ENCODE measurements around the gene PTGS2. TPM values are rescaled to one million over a fixed set of nuclear protein-coding genes. Genes with fewer than 3 reads are reported as not detected.
A peak's percentile ranks its signal among the peaks of the same experiment; 100 is the strongest.

Gene PTGS2
- polyA plus RNA-seq, 3 donors = 39.2 to 159 (median 113) TPM

- no peak overlapping the region for H3K27ac ChIP-seq (ENCODE audit: low read depth in 1 of 2, low read length in 2 of 2)
- Mint-ChIP-seq H3K9me3 (peaks cover 0 to 2% (median 0%) of the 10 kb centered on the region in 7 donors), H3K4me3 (peak overlapping the region in 1 of 2 donors; percentile 43), H3K27me3 (ENCODE audit: low read depth in 3 of 3) (peaks cover 0 to 3% (median 0%) of the 10 kb centered on the region in 3 donors), H3K36me3 (peaks cover 15 to 16% of the 10 kb centered on the region in 2 donors), H3K4me1 (peaks cover 33% of the 10 kb centered on the region), H3K27ac (no peak overlapping the region)
- peaks cover 4% of the 10 kb centered on the region for H3K79me2 ChIP-seq (ENCODE audit: insufficient read depth, low read length)
- H3K9me3 ChIP-seq (replicated peaks in 1 of 2; ENCODE audit: control insufficient read depth in 1 of 2, insufficient read depth in 1 of 2, low read length in 2 of 2) = no peaks in the 10 kb centered on the region
- H3K4me3 ChIP-seq (replicated peaks in 1 of 3; ENCODE audit: low read depth in 2 of 3, low read length in 3 of 3) = no peak overlapping the region
- peak overlapping the region; percentile 24 for H3K4me2 ChIP-seq (replicated peaks; ENCODE audit: extremely low read depth, low read length, poor library complexity, severe bottlenecking)
- no peaks in the 10 kb centered on the region for H3K27me3 ChIP-seq (ENCODE audit: control insufficient read depth in 2 of 2, insufficient read depth in 2 of 2, low read length in 2 of 2)
- peak; percentile 58 for TF ChIP-seq CTCF (IDR thresholded peaks at IDR 0.05)
- H4K20me1 ChIP-seq (ENCODE audit: insufficient read depth, low read length) = peaks cover 6% of the 10 kb centered on the region
- WGBS (ENCODE audit: insufficient coverage) = no CpG with 5 or more reads among the region's 1 CpG
- peak in 2 of 3 donors; percentile 46 to 62 for DNase-seq
- H3K9ac ChIP-seq (ENCODE audit: insufficient read depth, low read length, poor library complexity, severe bottlenecking) = no peak overlapping the region
- H3K4me1 ChIP-seq (ENCODE audit: control insufficient read depth in 1 of 2, insufficient read depth in 2 of 2, low read length in 2 of 2) = peaks cover 11 to 36% of the 10 kb centered on the region in 2 donors
- peaks cover 10 to 13% of the 10 kb centered on the region in 2 donors for H3K36me3 ChIP-seq (replicated peaks in 1 of 2; ENCODE audit: control insufficient read depth in 1 of 2, insufficient read depth in 2 of 2, low read length in 2 of 2)
- no peak overlapping the region for H2AFZ ChIP-seq (ENCODE audit: insufficient read depth, low read depth, low read length, poor library complexity, severe bottlenecking)
- intact Hi-C loops (cut with micrococcal nuclease) = loop anchor here (10.0 kb wide), 1 partner anchor 68 kb away; no protein-coding TSS in a partner anchor
These were observed 2.5 kb upstream of the PTGS2 start for GRCh38 chr1:186682736-186683135.

- peaks cover 11 to 36% of the 10 kb centered on the region in 2 donors for H3K4me1 ChIP-seq (ENCODE audit: control insufficient read depth in 1 of 2, insufficient read depth in 2 of 2, low read length in 2 of 2)
- no peak for TF ChIP-seq CTCF (IDR thresholded peaks at IDR 0.05)
- intact Hi-C loops (cut with micrococcal nuclease) = loop anchor here (10.0 kb wide), 1 partner anchor 67 kb away; no protein-coding TSS in a partner anchor
- DNase-seq = no peak
- peaks cover 19 to 20% of the 10 kb centered on the region in 2 donors for H3K36me3 ChIP-seq (replicated peaks in 1 of 2; ENCODE audit: control insufficient read depth in 1 of 2, insufficient read depth in 2 of 2, low read length in 2 of 2)
- no peak overlapping the region for H3K27ac ChIP-seq (ENCODE audit: low read depth in 1 of 2, low read length in 2 of 2)
- H3K79me2 ChIP-seq (ENCODE audit: insufficient read depth, low read length) = peaks cover 4% of the 10 kb centered on the region
- H3K36me3 Mint-ChIP-seq = peaks cover 22 to 23% of the 10 kb centered on the region in 2 donors
- H3K9ac ChIP-seq (ENCODE audit: insufficient read depth, low read length, poor library complexity, severe bottlenecking) = no peak overlapping the region
- H3K4me2 ChIP-seq (replicated peaks; ENCODE audit: extremely low read depth, low read length, poor library complexity, severe bottlenecking) = peak overlapping the region; percentile 16
- no CpG with 5 or more reads among the region's 2 CpGs for WGBS (ENCODE audit: insufficient coverage)
- no peak overlapping the region for H2AFZ ChIP-seq (ENCODE audit: insufficient read depth, low read depth, low read length, poor library complexity, severe bottlenecking)
- peaks cover 6% of the 10 kb centered on the region for H4K20me1 ChIP-seq (ENCODE audit: insufficient read depth, low read length)
- no peaks in the 10 kb centered on the region for H3K9me3 Mint-ChIP-seq
- H3K27me3 Mint-ChIP-seq (ENCODE audit: low read depth in 3 of 3) = peaks cover 0 to 3% (median 0%) of the 10 kb centered on the region in 3 donors
- H3K4me3 ChIP-seq (replicated peaks in 1 of 3; ENCODE audit: low read depth in 2 of 3, low read length in 3 of 3) = no peak overlapping the region
- no peak overlapping the region for H3K4me3 Mint-ChIP-seq
- no peaks in the 10 kb centered on the region for H3K9me3 ChIP-seq (replicated peaks in 1 of 2; ENCODE audit: control insufficient read depth in 1 of 2, insufficient read depth in 1 of 2, low read length in 2 of 2)
- no peaks in the 10 kb centered on the region for H3K27me3 ChIP-seq (ENCODE audit: control insufficient read depth in 2 of 2, insufficient read depth in 2 of 2, low read length in 2 of 2)
- H3K27ac Mint-ChIP-seq = no peak overlapping the region
- H3K4me1 Mint-ChIP-seq = peaks cover 33% of the 10 kb centered on the region
These were observed 1.6 kb upstream of the PTGS2 start for GRCh38 chr1:186681801-186682200.

Measured in CD14-positive monocyte (primary cell).